Ascending aorta (tissue), 2 donors: Measurements from ENCODE around the gene SLC25A36. TPM values are rescaled to one million over a fixed set of nuclear protein-coding genes. Genes with fewer than 3 reads are reported as not detected.

ENCODE experiments used
- DNase-seq, 2 donors: peaks; one replicate each; pipeline ENCODE4 v3.0.0-alpha.2; 2019; ENCODE audit warnings: low spot score in 2 of 2
- H3K27ac ChIP-seq, 2 donors: fragments of 200-600 bp; sonication (generic); one replicate each; pipeline ENCODE4 v1.5.1; 2016 to 2017; ENCODE audit warnings: mild to moderate bottlenecking in 1 of 2
- H3K27me3 ChIP-seq: fragments of 200-600 bp; sonication (generic); one replicate; pipeline ENCODE4 v1.5.1; 2017
- H3K36me3 ChIP-seq, 2 donors: fragments of 200-600 bp; sonication (generic); one replicate each; pipeline ENCODE4 v1.5.1; 2016
- H3K4me1 ChIP-seq, 2 donors: fragments of 200-600 bp; sonication (generic); one replicate each; pipeline ENCODE4 v1.5.1; 2016 to 2017; ENCODE audit warnings: mild to moderate bottlenecking in 1 of 2
- H3K4me3 ChIP-seq, 2 donors: fragments of 200-600 bp; sonication (generic); one replicate each; pipeline ENCODE4 v1.5.1; 2016 to 2017; ENCODE audit warnings: mild to moderate bottlenecking in 1 of 2
- H3K9me3 ChIP-seq, 2 donors: fragments of 200-600 bp; sonication (generic); one replicate each; pipeline ENCODE4 v1.5.1; 2016
- CTCF ChIP-seq, 3 experiments: fragments of 200-600 bp in 2 of 3; fragments of 450-650 bp in 1 of 3; sonication (generic) in 2 of 3; IDR thresholded peaks; one replicate each; pipeline ENCODE4 v1.5.1; 2016 to 2019; ENCODE audit warnings: antibody characterized with exemption in 3 of 3, mild to moderate bottlenecking in 1 of 3, moderate library complexity in 1 of 3
- intact Hi-C: fragments of 100-400 bp; cut with DNase I; formaldehyde crosslinking; loops from one replicate; pipeline ENCODE4 v1.15.1; 2023
- total RNA-seq: library from RNA; depleted of rRNA; stranded (reverse); fragments of >200 nt; gene quantifications from one replicate; pipeline ENCODE4 v1.1.0, GENCODE V29; 2016

SLC25A36 gene
- total RNA-seq, 1 donor from 2014 or later = 19.1 TPM

- no peak for TF ChIP-seq CTCF (IDR thresholded peaks at IDR 0.05)
- Histone ChIP-seq H3K27ac (no peak overlapping the region), H3K36me3 (no peaks in the 10 kb centered on the region), H3K9me3 (no peaks in the 10 kb centered on the region), H3K4me3 (no peak overlapping the region), H3K4me1 (no peaks in the 10 kb centered on the region), H3K27me3 (no peaks in the 10 kb centered on the region)
- intact Hi-C loops = no loop called here
- no peak for DNase-seq
Measured at GRCh38 chr3:141019244-141019643, 77.6 kb downstream of the SLC25A36 start.

- TF ChIP-seq CTCF (IDR thresholded peaks at IDR 0.05) = no peak
- intact Hi-C loops = no loop called here
- Histone ChIP-seq H3K4me3 (no peak overlapping the region), H3K4me1 (no peaks in the 10 kb centered on the region), H3K27ac (no peak overlapping the region), H3K9me3 (no peaks in the 10 kb centered on the region), H3K36me3 (no peaks in the 10 kb centered on the region), H3K27me3 (no peaks in the 10 kb centered on the region)
- DNase-seq = no peak
Measured at GRCh38 chr3:141020143-141020830, 78.7 kb downstream of the SLC25A36 start.

GRCh38 chr3:141021261-141021660 lies 79.6 kb downstream of the SLC25A36 start:
- intact Hi-C loops = no loop called here
- Histone ChIP-seq H3K36me3 (no peaks in the 10 kb centered on the region), H3K9me3 (no peaks in the 10 kb centered on the region), H3K4me1 (no peaks in the 10 kb centered on the region), H3K27me3 (no peaks in the 10 kb centered on the region), H3K27ac (no peak overlapping the region), H3K4me3 (no peak overlapping the region)
- DNase-seq = no peak
- TF ChIP-seq CTCF (IDR thresholded peaks at IDR 0.05) = no peak

Other genes starting within 250 kb of the SLC25A36 start
- gene SPSB4, start 109.5 kb downstream of the SLC25A36 start, total RNA-seq = not detected